HG03139 (cell line): ENCODE measurements around the gene KRT5.
"Not testable (repeated sequence)": the region's sequence is repeated elsewhere in the genome, so short reads cannot be mapped to it uniquely, and the experiment has no call there.

ENCODE experiments used
- ATAC-seq: cut with Tn5 transposase; IDR thresholded peaks from one replicate; pipeline ENCODE4 v1.9.1; 2021; ENCODE audit not compliant: unreplicated experiment

KRT5 gene

DNA sequence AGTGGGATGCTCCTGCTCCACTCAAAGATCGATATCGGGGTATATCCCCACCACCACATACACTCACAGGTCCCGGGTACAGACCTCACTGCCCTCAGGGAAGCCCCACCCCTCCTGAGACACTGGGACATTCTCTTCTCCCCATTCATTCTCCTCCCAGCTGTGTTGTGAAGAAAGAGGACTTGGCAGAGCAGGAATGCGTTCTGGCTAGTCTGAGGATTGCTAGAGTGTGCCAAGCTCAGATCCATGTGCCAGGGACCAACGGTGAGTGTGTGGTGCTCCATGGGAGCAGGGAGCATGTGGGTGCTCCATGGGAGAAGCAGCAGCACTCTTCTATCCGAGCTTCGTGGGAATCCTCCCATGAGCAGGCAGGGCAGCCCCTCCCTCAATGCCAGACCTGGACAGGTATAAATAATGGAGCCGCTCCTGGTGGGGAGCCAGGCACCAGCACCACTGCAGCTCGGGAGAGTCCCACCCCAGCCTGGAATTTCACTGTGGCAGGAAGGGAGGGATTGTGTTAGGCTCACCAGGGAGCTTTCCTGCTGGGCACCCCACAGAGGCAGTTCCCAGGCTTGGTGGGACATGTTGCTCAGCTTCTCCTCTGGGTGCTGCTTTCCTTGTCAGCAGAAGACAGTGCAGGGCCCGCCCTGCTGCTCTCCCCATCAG lies 2.3 kb upstream of the KRT5 start:
- no peak for ATAC-seq

DNA sequence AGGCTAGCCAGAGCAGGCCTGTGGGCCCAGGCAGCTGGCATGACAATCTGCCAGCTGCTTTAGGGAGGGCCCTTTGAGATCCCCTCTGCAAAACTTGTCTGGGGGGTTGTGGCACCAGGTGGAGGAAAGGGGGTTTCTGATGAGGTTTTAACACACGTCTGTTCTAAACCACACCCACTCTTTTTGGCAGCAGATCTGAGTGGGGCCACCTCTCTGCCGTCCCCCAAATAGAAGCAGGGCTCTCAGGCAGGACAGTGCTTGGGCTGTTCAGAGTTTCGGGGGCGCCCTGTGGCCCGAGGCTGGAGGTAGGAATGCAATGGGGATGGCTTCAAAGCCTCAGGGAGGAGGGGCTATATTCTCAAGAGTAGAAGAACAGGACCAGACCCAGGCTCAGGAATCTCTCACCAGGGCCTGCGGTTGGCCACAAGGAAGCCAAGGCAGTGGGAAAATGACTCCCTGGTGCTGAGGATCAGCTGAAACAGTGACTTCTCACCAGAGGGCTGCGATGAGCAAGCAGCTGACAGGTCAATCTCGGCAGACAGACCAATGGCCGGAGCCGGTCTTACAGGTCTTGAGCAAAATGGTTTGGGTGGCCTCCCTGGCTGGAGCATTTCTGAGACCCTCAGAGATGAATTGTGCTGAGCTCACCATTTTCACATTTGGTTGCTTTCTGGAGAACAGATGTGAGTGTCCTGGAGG lies 1.5 kb upstream of the KRT5 start:
- no peak for ATAC-seq

DNA sequence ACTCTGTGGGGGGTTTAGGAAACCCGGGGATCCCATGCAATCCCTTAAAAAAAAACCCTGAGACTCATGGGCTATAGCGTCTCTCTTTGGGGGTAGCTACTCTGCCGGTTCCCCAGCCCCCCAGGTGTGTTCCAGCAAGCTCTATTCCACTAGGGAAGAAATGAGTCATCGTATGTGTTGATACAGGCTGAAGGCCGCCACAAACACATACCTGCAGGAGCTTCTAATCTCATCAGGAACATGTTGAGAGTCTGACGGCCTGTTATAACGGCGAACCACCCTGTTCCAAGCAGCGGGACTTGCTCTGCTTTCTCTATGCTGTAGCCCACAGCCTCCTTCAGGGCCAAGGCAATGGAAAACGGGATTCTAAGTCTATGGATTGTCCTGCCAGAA lies 977 bp upstream of the KRT5 start:
- no peak for ATAC-seq

DNA sequence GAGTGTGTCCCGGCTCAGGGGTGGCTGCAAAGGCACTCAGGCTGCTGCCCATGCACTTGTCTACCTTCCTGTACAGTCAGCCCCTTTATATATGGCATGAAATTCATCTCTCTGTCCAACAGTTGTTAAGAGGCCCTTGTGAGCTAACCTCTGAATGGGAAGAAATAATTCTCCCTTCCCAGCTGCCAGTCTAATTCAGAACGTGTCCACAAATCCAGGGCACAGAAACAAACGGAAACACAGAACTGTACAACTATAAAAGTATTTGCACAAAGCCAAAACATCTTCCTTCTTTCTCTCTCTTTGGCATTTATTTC lies 849 bp downstream of the KRT5 start:
- no peak for ATAC-seq

DNA sequence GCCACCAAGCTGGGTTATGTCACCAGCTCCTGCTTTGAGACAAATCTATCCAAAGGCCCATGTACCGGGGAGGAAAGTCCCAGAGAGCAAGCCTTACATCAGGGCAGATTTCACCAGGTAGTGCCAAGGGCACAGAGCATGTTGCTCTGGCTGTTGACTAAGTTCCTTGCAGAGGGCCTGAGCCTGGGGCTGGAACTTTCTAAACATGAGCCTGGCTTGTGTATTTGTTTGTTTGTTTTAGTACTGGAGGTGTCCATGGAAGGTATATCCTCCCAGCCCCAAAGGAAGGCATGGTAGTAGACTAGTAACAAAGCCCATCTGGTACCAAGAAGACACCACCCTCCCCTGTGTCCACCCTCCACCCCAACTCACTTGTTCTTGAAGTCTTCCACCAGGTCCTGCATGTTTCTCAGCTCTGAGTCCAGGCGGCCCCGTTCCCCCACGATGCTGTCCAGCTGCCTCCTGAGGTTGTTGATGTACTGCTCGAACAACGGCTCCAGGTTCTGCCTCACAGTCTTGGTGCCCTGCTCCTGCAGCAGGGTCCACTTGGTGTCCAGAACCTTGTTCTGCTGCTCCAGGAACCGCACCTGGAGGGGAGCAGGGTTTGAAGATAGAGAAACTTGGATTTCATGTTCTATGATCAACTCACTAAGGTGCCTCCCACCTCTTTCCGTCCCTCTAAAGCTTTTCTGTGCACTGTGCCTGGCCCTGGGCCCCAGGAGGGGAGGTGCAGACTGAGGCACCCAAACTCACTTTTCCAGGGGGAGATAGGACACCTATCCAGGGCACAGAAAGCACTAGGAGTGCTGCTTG lies 1.4 kb downstream of the KRT5 start:
- no peak for ATAC-seq

DNA sequence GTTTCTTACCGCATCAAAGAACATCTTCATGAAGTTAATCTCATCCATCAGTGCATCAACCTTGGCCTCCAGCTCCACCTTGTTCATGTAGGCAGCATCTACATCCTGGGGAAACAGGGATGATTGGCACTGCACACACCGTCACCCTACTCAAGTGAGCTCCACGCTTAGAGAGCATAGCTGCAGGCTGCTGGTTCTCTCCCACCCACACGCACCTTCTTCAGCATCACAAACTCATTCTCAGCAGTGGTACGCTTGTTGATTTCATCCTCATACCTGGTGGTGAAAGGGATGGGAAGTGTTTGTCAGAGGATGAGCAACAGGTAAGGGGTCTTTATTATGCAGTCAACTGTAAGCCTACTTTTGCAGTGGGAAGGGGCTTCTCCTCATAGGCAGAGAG lies 2.3 kb downstream of the KRT5 start:
- no peak for ATAC-seq

DNA sequence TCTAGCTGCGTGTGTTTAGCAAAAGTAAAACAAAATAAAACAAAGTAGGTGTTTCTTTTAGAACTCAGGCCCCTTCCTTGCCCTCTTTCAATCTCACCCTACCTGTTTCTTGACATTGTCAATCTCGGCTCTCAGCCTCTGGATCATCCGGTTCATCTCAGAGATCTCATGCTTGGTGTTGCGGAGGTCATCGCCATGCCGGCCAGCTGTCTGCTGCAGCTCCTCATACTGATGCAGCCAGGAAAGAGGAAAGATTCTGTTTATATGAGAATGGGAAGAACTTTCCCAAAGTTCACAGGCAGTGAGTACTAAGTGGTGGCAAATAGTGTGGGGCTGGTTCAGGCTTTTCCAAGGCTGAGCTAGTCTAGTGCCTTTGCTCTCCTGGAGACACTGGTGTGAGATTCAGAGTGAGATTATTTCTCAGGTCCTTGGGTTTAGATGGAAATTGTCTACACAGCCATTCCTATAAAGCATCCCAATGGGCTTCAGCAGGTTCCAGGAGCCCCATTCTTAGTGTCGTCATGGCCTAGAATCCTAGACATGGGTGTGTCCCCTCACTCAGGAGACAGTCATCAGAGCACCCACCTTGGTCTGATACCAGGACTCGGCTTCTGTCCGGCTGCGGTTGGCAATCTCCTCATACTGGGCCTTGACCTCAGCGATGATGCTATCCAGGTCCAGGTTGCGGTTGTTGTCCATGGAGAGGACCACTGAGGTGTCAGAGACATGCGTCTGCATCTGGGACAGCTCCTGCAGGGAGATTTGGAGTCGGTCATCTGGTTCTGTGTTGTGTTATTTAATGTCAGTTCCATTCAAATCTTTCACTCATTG lies 3.0 kb downstream of the KRT5 start:
- ATAC-seq, result no peak

DNA sequence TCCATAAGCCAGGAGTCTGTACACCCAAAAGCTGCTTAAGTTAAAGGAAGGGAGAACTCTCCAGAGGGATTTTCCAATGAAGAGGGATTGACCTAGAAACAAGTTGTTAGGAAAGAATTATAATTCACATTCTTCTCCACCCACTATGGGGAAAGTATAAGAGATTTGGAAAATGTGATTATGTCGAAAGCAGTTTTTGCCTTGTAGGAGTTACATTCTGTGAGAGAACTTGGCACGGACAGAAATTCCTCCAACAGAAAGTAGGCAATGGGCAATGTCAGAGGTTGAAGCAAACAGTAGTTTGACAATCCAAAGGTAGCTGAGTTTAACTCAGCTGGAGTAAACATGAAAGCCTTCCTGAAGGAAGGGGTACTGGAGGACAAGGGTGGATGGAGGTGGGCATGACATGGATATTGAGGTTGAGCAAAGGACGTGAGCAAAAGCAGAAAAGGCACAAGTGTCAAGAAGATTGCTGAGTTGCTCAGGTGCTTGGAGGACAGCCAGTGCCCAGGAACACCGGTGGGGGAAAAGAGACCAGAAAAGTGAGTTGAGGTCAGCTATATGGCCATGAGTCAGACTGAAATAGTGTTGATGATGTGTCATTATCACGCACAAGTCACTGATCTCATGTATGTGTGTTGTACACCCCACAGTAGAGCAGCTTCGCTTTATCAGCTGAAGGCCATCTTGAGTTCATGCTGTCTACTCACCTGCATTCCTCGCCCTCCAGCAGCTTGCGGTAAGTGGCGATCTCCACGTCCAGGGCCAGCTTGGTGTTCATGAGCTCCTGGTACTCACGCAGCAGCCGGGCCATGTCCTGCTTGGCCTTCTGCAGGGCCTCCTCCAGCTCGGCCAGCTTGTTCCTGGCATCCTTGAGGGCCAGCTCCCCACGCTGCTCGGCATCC lies 4.0 kb downstream of the KRT5 start:
- ATAC-seq, result no peak

DNA sequence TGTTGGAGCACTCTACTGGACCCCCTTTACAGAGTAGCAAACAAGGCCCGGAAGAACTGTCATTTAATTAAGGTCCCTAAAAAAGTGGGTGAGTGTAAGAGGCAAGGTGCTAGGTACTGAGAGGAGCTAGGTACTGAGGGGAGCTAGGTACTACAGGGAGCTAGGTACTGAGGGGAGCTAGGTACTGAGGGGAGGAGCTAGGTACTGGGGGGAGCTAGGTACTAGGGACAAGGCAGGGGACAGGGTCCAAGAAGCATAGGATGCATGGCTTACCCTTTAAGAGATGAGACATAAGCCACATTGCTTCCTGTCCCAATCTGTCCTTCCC lies 4.9 kb downstream of the KRT5 start:
- ATAC-seq, result no peak

DNA sequence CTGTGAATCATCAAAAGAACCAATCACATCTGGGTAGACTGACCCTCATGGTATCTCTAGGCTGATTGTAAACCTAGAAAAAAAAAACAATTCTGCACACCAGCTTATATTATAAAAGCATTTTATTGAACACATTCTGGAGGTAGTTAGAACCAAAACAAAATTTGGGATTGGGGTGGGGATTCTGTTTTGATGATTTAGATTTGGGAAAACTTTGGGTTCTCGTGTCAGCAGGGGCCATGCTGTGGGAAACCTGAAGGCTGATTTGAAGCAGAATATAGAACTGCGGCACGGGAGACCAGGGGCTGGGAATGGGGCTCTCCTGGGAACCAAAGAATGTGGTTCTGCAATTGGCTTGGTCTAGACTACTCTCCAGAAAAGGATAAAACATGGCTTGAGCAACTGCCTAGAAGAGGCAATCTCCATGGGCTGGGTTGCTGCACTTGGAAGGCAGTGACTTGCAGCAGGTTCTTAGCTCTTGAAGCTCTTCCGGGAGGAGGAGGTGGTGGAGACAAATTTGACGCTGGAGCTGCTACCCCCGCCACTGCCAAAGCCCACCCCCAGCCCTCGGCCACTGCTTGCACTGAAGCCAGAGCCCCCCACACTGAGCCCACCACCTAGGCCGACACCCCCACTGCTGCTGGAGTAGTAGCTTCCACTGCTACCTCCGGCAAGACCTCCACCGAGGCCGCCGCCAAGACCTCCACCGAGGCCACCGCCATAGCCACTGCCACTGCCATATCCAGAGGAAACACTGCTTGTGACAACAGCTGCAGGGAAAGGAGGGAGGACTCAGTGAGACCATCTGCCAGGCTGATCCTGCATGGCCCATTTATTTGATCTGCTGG lies 5.5 kb downstream of the KRT5 start:
- no peak for ATAC-seq

DNA sequence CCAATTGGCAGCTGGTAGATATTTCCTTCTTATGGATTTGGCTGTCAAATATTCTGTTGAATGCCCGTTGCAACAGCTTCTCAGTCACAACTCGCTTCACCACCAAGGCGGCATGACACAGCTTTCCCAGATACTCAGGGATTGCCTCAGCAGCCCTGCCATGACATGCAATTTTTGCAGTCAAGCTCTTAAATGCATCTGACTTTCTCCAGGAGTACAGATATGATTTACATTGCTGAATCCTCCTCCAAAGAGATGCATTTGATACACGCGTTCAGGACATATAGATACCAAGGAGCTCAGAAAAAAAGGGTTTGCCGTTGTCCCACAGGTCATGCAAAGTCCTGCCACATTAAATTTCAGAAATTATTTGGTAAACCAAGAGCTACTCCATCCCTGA lies 6.5 kb downstream of the KRT5 start:
- no peak for ATAC-seq

DNA sequence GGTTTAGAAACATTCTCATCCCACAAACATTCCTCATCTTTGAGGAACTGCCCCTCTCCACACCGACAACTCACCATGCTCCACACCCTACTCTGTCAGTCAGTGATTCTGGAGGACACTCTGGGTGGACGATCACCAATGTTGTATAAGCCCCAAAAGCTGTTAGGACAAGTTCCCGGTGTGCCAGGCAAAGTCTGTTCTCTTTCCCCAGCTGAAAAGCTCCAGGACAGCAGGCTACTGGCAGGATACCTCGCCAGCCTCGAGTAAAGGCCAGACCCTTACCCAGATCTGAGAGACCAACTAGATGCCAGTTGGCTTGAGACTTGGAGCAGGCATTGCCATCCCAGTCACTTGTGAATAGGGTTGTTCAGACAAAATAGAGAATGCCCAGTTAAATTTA lies 12.0 kb downstream of the KRT5 start:
- ATAC-seq, result no peak

DNA sequence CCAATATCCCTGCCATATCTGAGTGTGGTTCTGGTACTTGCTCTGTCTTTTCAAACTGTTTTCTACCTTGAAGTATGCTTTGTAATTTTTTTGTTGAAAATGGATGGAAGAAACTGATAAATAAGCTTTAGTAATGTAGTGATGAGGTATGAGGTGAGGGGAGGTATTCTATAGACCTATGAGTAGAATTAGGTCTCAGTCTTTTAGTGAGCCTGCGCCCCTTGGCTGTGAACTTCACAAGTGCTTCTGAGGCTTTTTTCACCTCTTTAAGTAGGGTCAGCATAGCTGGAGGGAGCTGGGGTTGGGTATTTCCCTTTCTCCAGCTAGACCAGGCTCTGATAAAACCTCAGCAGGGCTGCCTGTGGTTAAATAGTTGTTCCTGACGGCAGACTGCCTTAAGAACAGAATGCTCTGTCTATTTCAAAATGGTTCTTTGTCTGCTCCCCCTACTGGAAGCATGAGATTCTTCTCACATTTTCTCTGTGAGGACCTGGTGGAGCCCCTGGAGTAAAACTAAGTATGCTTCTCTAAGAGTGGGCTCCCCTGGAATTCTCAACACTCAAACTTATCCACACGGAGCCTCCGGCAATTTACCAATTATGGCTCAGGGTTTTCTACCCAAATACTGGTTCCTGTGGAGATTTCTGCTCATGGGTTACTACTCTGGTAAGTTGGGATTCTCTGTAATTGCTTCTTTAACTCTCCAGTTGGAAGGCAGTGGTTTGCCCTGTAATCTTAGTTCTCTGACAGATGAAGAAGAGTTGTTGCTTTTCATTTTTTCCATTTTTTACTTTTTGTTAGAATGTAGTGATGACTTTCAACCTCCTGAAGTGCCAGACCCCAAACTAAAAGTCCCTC lies 13.1 kb downstream of the KRT5 start:
- no peak for ATAC-seq

DNA sequence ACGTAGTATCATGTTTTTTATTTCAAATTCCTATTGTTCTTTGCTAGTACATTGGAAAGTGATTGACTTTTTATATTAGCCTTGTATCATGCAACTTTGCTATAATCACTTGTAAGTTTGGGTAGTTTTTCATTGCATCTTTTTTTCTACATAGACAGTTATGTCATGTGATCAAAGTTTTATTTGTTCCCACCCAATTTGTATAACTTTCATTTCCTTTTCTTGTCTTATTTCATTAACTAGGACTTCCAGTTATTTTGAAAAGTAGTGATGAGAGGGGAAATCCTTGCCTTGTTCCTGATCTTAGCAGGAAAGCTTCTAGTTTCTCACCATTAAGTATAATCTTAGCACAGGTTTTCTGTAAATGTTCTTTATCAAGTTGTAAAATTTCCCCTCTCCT lies 17.3 kb downstream of the KRT5 start:
- ATAC-seq, result no peak

DNA sequence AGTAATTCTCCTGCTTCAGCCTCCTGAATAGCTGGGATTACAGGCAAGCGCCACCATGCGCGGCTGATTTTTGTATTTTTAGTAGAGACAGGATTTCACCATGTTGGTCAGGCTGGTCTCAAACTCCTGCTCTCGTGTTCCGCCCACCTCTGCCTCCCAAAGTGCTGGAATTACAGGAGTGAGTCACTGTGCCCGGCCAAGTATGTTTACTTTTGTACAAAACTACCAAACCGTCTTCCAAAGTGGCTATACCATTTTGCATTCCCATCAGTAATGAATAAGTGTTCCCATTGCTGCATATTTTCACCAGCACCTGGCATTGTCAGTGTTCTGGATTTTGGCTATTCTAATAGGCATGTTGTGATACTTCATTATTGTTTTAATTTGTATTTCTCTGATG lies 18.7 kb downstream of the KRT5 start:
- ATAC-seq, result no peak

DNA sequence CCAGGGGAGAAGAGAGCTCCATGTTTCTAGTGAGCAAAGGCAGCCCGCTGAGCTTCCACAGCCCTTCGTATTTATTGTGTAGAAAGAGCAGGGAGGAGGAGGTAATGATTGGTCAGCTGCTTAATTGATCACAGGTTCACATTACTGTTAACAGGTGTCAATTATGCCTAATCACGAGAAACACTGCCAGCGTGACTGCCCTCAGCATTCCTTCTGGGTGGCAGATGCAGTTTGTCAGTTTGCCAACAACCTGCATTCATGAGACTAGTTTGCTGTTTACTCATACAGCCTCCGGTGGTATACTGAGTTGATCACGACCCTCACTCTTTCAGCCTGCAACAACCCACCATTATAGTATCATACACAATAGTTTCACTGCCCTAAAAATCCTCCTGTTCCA lies 19.6 kb downstream of the KRT5 start:
- ATAC-seq, result not testable (repeated sequence)

DNA sequence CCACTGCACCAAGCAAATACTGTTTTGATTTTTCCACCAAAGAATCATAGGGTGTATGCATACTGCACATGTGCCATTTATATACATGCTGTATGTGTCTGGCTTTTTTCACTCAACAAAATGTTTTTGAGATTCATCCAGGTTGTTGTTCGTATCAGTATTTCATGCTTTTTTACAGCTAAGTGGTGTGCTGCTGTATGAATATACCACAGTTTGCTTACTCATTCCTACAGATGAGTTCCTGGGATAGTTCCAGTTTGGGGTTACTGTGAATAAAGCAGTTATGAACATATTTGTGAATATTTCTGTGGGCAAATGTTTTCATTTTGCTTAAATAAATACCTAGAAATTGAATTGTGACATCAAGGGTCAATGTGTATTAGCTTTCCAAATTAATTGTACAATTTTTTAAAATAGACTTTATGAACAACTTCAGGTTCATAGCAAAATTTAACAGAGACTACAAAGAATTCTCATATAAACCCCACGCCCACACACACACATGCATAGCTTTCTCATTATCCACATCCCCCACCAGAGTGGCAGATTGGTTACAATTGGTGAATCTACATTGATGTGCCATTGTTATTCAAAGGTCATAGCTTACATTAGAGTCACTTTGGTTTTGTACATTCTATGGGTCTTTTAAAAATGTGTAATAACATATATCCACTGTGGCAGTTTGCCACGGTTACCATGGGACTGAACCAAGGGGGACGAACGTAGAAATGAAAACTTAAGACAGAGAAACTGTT lies 20.2 kb downstream of the KRT5 start:
- ATAC-seq, result no peak

DNA sequence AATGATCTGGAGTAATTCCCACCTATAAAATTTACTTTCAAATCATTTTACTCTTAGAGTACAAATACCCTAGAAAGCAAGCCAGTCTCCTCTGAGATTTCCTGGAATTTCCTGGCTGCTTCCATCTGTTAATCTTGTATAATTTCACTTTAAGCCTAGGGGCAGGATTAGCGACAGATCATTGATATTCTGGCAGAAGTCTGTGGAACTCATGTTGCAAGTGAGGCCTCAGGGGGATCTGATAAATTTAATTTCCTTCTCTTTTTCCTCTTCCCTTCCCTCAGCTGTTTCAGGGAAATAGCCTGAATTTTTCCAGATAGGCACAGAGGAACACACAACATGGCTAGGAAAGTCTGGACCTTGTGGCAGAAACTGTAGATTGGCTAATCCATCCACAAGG lies 21.2 kb downstream of the KRT5 start:
- no peak for ATAC-seq
